NCI-H345 treated with DMSO at 0.1 percent for 48 hours (cell line): ENCODE measurements around the gene TMEM141.
A peak's percentile ranks its signal among the peaks of the same experiment; 100 is the strongest.
"Not testable (repeated sequence)": the region's sequence is repeated elsewhere in the genome, so short reads cannot be mapped to it uniquely, and the experiment has no call there.

Experiments
- DNase-seq: peaks from one replicate; lab custom pipeline; 2025; ENCODE audit not compliant: unreplicated experiment; lab: John Stamatoyannopoulos, UW

TMEM141 gene

GRCh38 chr9:136755302-136756133 lies 35.6 kb upstream of the TMEM141 start:
- DNase-seq, result not testable (repeated sequence)

- no peak for DNase-seq
Measured at GRCh38 chr9:136756134-136756438, 35.1 kb upstream of the TMEM141 start.

DNA sequence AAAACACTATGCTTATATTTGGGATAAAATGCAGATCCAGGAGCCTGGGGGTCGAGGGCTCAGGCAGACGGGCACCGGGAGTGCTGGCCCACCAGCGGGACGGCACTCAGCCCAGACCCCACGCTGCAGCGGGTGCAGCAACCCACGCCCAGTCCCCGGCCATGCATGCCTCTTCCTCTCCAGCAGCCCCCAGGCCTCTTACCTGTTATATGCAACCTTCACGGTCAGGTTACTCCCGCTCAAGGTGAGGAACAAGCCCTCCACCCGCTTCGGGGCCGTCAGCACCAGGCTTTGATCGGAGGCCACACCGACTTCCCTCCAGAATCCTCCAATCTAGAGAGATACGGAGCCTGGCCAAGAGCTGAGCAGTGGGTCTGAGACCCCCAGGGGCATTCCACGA lies 34.3 kb upstream of the TMEM141 start:
- no peak for DNase-seq

GRCh38 chr9:136757328-136757727 lies 33.8 kb upstream of the TMEM141 start:
- DNase-seq, result no peak

- no peak for DNase-seq
Measured at GRCh38 chr9:136757751-136758140, 33.4 kb upstream of the TMEM141 start.

DNA sequence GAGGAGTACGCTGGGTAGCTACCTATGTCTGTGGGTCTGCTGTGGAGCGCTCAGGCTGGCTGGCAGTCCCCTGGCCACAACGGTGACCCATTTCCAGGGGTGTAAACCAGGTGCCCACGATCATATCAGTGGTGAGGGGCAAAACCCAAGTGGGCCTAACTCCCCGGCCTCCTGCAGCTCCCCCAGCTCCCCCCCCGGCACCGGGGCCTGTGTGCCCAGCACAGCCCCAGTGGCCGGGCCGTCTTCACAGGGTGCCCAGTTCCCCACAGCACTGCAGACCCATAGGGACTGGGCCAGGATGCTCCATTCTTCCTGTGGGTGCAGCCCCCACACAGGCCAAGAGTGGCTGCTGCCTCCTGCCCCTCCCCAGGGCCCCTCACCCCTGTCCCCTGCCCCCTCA lies 32.1 kb upstream of the TMEM141 start:
- DNase-seq, result no peak

GRCh38 chr9:136759436-136760325 lies 31.5 kb upstream of the TMEM141 start:
- DNase-seq, result no peak

GRCh38 chr9:136760424-136760823 lies 30.7 kb upstream of the TMEM141 start:
- no peak for DNase-seq

GRCh38 chr9:136760834-136761544 lies 30.2 kb upstream of the TMEM141 start:
- not testable (repeated sequence) for DNase-seq

GRCh38 chr9:136761545-136761981 lies 29.6 kb upstream of the TMEM141 start:
- no peak for DNase-seq

DNA sequence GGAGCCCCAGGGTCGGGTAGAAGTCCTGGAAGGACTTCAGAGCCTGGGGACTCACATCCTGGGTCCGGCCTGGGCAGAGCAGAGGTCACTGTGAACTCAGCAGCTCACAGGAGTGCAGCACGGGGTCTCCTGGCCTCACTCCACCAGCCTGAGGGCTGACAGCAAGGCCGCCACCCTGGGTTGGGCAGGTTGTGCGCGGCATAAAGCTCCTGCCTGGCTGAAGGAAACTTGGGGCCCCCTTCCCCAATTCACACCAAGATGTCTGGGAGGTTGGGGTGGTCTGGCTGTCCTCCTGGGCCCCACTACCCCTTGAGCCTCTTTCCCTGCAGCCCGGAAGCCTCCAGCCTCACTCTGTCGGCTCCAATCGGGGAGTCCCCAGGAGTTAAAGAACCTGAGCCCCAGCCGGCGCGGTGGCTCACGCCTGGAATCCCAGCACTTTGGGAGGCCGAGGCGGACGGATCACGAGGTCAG lies 28.9 kb upstream of the TMEM141 start:
- DNase-seq, result no peak

DNA sequence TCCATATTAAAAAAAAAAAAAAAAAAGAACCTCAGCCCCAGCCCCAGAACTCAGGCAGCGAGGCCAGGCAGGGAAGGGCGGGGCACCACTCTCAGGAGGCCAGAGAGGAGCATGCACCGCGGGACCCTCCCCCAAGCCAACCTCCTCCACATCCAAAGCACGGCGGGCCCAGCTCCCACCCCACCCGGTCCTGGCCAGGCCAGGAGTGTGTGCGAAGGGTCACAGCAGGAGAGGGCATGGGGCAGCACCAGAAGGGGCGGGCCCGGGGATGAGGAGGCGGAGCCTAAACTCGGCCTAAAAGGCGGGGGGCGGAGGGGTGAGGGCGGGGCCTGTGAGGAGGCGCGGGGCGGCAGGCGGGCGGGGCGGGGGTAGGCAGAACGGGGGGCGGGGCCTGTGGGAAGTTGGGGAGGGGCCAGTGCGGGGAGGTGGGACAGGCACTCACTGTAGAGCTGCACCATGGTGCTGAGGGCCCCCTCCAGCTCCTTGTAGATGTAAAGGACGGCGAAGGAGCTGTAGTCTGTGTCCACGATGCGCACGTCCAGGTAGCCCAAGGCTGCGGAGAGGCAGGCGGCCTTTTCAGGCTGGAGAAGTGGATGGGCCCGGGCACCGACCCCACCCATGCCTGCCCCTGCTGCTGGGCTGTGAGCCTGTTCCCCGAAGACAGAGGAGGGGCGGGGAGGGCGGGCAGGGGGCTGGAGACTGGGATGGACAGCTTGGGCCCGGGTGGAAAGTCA lies 28.1 kb upstream of the TMEM141 start:
- no peak for DNase-seq

GRCh38 chr9:136763649-136764035 lies 27.5 kb upstream of the TMEM141 start:
- no peak for DNase-seq

GRCh38 chr9:136764301-136764891 lies 26.7 kb upstream of the TMEM141 start, which contains the start of gene LCN15:
TSS of gene LCN15 (minus strand) at chr9:136764518. CDS start at chr9:136764488, 30 bp downstream.
- peak; percentile 75 for DNase-seq

DNA sequence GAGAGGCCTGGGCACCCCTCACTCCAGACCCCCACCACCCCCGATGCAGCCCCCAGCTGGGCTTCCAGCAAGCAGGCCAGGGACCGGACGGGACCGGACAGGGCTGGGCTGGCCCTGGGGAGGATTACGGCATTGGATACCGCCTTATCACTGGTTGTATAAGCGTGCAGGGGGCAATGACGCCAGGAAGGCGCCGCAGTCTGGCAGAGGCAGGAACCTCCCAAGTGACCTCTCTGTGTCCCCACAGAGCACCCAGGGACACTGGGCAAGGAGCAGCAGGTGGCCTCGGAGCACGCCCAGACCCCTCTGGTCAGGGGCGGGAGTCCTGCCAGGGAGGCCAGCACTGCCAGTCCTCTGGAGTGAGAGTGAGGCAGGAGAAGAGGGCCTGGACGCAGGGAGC lies 26.1 kb upstream of the TMEM141 start:
- DNase-seq, result no peak

- DNase-seq, result not testable (repeated sequence)
Measured at GRCh38 chr9:136765745-136766409, 25.3 kb upstream of the TMEM141 start.

DNA sequence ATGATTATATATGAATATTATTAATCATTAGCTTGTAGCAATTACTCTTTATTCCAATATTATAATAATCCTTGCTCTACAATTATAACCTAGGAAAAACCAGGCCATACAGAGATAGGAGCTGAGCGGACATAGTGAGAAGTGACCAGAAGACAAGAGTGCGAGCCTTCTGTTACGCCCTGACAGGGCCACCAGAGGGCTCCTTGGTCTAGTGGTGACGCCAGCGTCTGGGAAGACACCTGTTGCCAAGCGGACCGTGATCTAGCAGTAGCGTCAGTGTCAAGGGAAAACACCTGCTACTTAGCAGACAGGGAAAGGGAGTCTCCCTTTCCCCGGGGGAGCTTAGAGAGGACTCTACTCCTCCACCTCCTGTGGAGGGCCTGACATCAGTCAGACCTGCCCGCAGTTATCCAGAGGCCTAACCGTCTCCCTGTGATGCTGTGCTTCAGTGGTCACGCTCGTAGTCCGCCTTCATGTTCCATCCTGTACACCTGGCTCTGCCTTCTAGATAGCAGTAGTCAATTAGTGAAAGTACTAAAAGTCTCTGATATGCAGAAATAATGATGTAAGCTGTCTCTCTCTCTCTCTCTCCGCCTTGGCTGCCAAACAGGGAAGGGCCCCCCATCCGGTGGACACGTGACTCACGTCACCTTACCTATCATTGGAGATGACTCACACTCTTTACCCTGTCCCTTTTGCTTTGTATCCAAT lies 24.6 kb upstream of the TMEM141 start:
- DNase-seq, result peak; percentile 22

GRCh38 chr9:136769710-136770191 lies 21.4 kb upstream of the TMEM141 start:
- no peak for DNase-seq

- no peak for DNase-seq
Measured at GRCh38 chr9:136771907-136772415, 19.2 kb upstream of the TMEM141 start.
